ENCODE measurements around the gene IPO11.

GRCh38 chr5:62653864-62654575 is 241.5 kb downstream of the IPO11 start:
- no peak for TF ChIP-seq CTCF (IDR thresholded peaks at IDR 0.05)
- no peak for TF ChIP-seq EP300 (IDR thresholded peaks at IDR 0.05)
- TF ChIP-seq POLR2A (IDR thresholded peaks at IDR 0.05): no peak

All from ovary (tissue), 3 donors.